ENCODE measurements around the gene L3MBTL4.
"Not testable (repeated sequence)": the region's sequence is repeated elsewhere in the genome, so short reads cannot be mapped to it uniquely, and the experiment has no call there.

Gene L3MBTL4

GRCh38 chr18:6203791-6204190 lies 210.9 kb downstream of the L3MBTL4 start:
- no peaks in the 10 kb centered on the region for H3K4me1 ChIP-seq (ENCODE audit: insufficient read depth, low read length)

GRCh38 chr18:6202861-6203260 lies 211.8 kb downstream of the L3MBTL4 start:
- Histone ChIP-seq H3K27me3 (ENCODE audit: control insufficient read depth in 1 of 2, insufficient read depth in 2 of 2, low read length in 2 of 2) (no peaks in the 10 kb centered on the region), H3K36me3 (ENCODE audit: insufficient read depth, low read length) (no peaks in the 10 kb centered on the region), H3K4me3 (ENCODE audit: low read depth in 1 of 2, low read length in 2 of 2) (no peak overlapping the region), H3K27ac (ENCODE audit: low read depth, low read length) (no peak overlapping the region), H3K4me1 (ENCODE audit: insufficient read depth, low read length) (no peaks in the 10 kb centered on the region), H3K9me3 (ENCODE audit: low read length) (no peaks in the 10 kb centered on the region), H3K9ac (ENCODE audit: low read length) (no peak overlapping the region)

More at GRCh38 chr18:6203791-6204190, 210.9 kb downstream of the L3MBTL4 start:
- Histone ChIP-seq H3K9me3 (ENCODE audit: low read length) (no peaks in the 10 kb centered on the region), H3K27me3 (ENCODE audit: control insufficient read depth in 1 of 2, insufficient read depth in 2 of 2, low read length in 2 of 2) (no peaks in the 10 kb centered on the region), H3K27ac (ENCODE audit: low read depth, low read length) (no peak overlapping the region), H3K9ac (ENCODE audit: low read length) (no peak overlapping the region), H3K36me3 (ENCODE audit: insufficient read depth, low read length) (no peaks in the 10 kb centered on the region), H3K4me3 (ENCODE audit: low read depth in 1 of 2, low read length in 2 of 2) (no peak overlapping the region)

- H3K4me1 ChIP-seq (ENCODE audit: insufficient read depth, low read length) = no peaks in the 10 kb centered on the region
Measured at GRCh38 chr18:6200204-6200774, 214.4 kb downstream of the L3MBTL4 start.

GRCh38 chr18:6199777-6200176 lies 214.9 kb downstream of the L3MBTL4 start:
- H3K27me3 ChIP-seq (ENCODE audit: control insufficient read depth in 1 of 2, insufficient read depth in 2 of 2, low read length in 2 of 2) = no peaks in the 10 kb centered on the region
- no peaks in the 10 kb centered on the region for H3K9me3 ChIP-seq (ENCODE audit: low read length)
- no peak overlapping the region for H3K4me3 ChIP-seq (ENCODE audit: low read depth in 1 of 2, low read length in 2 of 2)
- H3K36me3 ChIP-seq (ENCODE audit: insufficient read depth, low read length) = no peaks in the 10 kb centered on the region
- H3K9ac ChIP-seq (ENCODE audit: low read length) = no peak overlapping the region
- no peak overlapping the region for H3K27ac ChIP-seq (ENCODE audit: low read depth, low read length)
- H3K4me1 ChIP-seq (ENCODE audit: insufficient read depth, low read length) = no peaks in the 10 kb centered on the region

More at GRCh38 chr18:6200204-6200774, 214.4 kb downstream of the L3MBTL4 start:
- H3K9me3 ChIP-seq (ENCODE audit: low read length) = no peaks in the 10 kb centered on the region
- H3K4me3 ChIP-seq (ENCODE audit: low read depth in 1 of 2, low read length in 2 of 2) = no peak overlapping the region
- no peak overlapping the region for H3K27ac ChIP-seq (ENCODE audit: low read depth, low read length)
- H3K36me3 ChIP-seq (ENCODE audit: insufficient read depth, low read length) = no peaks in the 10 kb centered on the region
- H3K9ac ChIP-seq (ENCODE audit: low read length) = no peak overlapping the region
- no peaks in the 10 kb centered on the region for H3K27me3 ChIP-seq (ENCODE audit: control insufficient read depth in 1 of 2, insufficient read depth in 2 of 2, low read length in 2 of 2)

GRCh38 chr18:6198585-6198984 lies 216.1 kb downstream of the L3MBTL4 start:
- no peaks in the 10 kb centered on the region for H3K9me3 ChIP-seq (ENCODE audit: low read length)
- H3K27me3 ChIP-seq (ENCODE audit: control insufficient read depth in 1 of 2, insufficient read depth in 2 of 2, low read length in 2 of 2) = no peaks in the 10 kb centered on the region
- H3K36me3 ChIP-seq (ENCODE audit: insufficient read depth, low read length) = no peaks in the 10 kb centered on the region
- H3K27ac ChIP-seq (ENCODE audit: low read depth, low read length) = no peak overlapping the region
- no peak overlapping the region for H3K9ac ChIP-seq (ENCODE audit: low read length)
- H3K4me1 ChIP-seq (ENCODE audit: insufficient read depth, low read length) = no peaks in the 10 kb centered on the region
- no peak overlapping the region for H3K4me3 ChIP-seq (ENCODE audit: low read depth in 1 of 2, low read length in 2 of 2)

- no peaks in the 10 kb centered on the region for H3K36me3 ChIP-seq (ENCODE audit: insufficient read depth, low read length)
- H3K9ac ChIP-seq (ENCODE audit: low read length) = no peak overlapping the region
- H3K4me1 ChIP-seq (ENCODE audit: insufficient read depth, low read length) = no peaks in the 10 kb centered on the region
Measured at GRCh38 chr18:6194640-6195039, 220.1 kb downstream of the L3MBTL4 start.

GRCh38 chr18:6185782-6186181 lies 228.9 kb downstream of the L3MBTL4 start:
- not testable (repeated sequence) for H3K36me3 ChIP-seq (ENCODE audit: insufficient read depth, low read length); H3K4me1 ChIP-seq (ENCODE audit: insufficient read depth, low read length); H3K4me3 ChIP-seq (ENCODE audit: low read depth in 1 of 2, low read length in 2 of 2); H3K9me3 ChIP-seq (ENCODE audit: low read length); H3K27me3 ChIP-seq (ENCODE audit: control insufficient read depth in 1 of 2, insufficient read depth in 2 of 2, low read length in 2 of 2); H3K9ac ChIP-seq (ENCODE audit: low read length); H3K27ac ChIP-seq (ENCODE audit: low read depth, low read length)

More at GRCh38 chr18:6194640-6195039, 220.1 kb downstream of the L3MBTL4 start:
- H3K9me3 ChIP-seq (ENCODE audit: low read length) = no peaks in the 10 kb centered on the region
- H3K27me3 ChIP-seq (ENCODE audit: control insufficient read depth in 1 of 2, insufficient read depth in 2 of 2, low read length in 2 of 2) = no peaks in the 10 kb centered on the region
- H3K27ac ChIP-seq (ENCODE audit: low read depth, low read length) = no peak overlapping the region
- H3K4me3 ChIP-seq (ENCODE audit: low read depth in 1 of 2, low read length in 2 of 2) = no peak overlapping the region

- no peaks in the 10 kb centered on the region for H3K9me3 ChIP-seq (ENCODE audit: low read length)
- no peak overlapping the region for H3K9ac ChIP-seq (ENCODE audit: low read length)
- no peaks in the 10 kb centered on the region for H3K27me3 ChIP-seq (ENCODE audit: control insufficient read depth in 1 of 2, insufficient read depth in 2 of 2, low read length in 2 of 2)
- no peaks in the 10 kb centered on the region for H3K4me1 ChIP-seq (ENCODE audit: insufficient read depth, low read length)
- no peaks in the 10 kb centered on the region for H3K36me3 ChIP-seq (ENCODE audit: insufficient read depth, low read length)
- H3K27ac ChIP-seq (ENCODE audit: low read depth, low read length) = no peak overlapping the region
- no peak overlapping the region for H3K4me3 ChIP-seq (ENCODE audit: low read depth in 1 of 2, low read length in 2 of 2)
Measured at GRCh38 chr18:6174983-6175745, 239.5 kb downstream of the L3MBTL4 start.

- no peaks in the 10 kb centered on the region for H3K36me3 ChIP-seq (ENCODE audit: insufficient read depth, low read length)
- no peak overlapping the region for H3K9ac ChIP-seq (ENCODE audit: low read length)
- H3K4me1 ChIP-seq (ENCODE audit: insufficient read depth, low read length) = no peaks in the 10 kb centered on the region
- H3K4me3 ChIP-seq (ENCODE audit: low read depth in 1 of 2, low read length in 2 of 2) = no peak overlapping the region
- H3K9me3 ChIP-seq (ENCODE audit: low read length) = no peaks in the 10 kb centered on the region
- H3K27ac ChIP-seq (ENCODE audit: low read depth, low read length) = no peak overlapping the region
- no peaks in the 10 kb centered on the region for H3K27me3 ChIP-seq (ENCODE audit: control insufficient read depth in 1 of 2, insufficient read depth in 2 of 2, low read length in 2 of 2)
Measured at GRCh38 chr18:6170604-6171003, 244.1 kb downstream of the L3MBTL4 start.

- Histone ChIP-seq H3K36me3 (ENCODE audit: insufficient read depth, low read length) (no peaks in the 10 kb centered on the region), H3K4me1 (ENCODE audit: insufficient read depth, low read length) (no peaks in the 10 kb centered on the region), H3K27ac (ENCODE audit: low read depth, low read length) (no peak overlapping the region), H3K9me3 (ENCODE audit: low read length) (no peaks in the 10 kb centered on the region), H3K9ac (ENCODE audit: low read length) (no peak overlapping the region), H3K27me3 (ENCODE audit: control insufficient read depth in 1 of 2, insufficient read depth in 2 of 2, low read length in 2 of 2) (no peaks in the 10 kb centered on the region), H3K4me3 (ENCODE audit: low read depth in 1 of 2, low read length in 2 of 2) (no peak overlapping the region)
Measured at GRCh38 chr18:6161549-6161948, 253.2 kb downstream of the L3MBTL4 start.

GRCh38 chr18:6159426-6159825 lies 255.3 kb downstream of the L3MBTL4 start:
- no peak overlapping the region for H3K9ac ChIP-seq (ENCODE audit: low read length)
- no peaks in the 10 kb centered on the region for H3K9me3 ChIP-seq (ENCODE audit: low read length)
- H3K27me3 ChIP-seq (ENCODE audit: control insufficient read depth in 1 of 2, insufficient read depth in 2 of 2, low read length in 2 of 2) = no peaks in the 10 kb centered on the region
- no peak overlapping the region for H3K27ac ChIP-seq (ENCODE audit: low read depth, low read length)
- H3K4me1 ChIP-seq (ENCODE audit: insufficient read depth, low read length) = no peaks in the 10 kb centered on the region
- no peaks in the 10 kb centered on the region for H3K36me3 ChIP-seq (ENCODE audit: insufficient read depth, low read length)
- no peak overlapping the region for H3K4me3 ChIP-seq (ENCODE audit: low read depth in 1 of 2, low read length in 2 of 2)

GRCh38 chr18:6158958-6159357 lies 255.8 kb downstream of the L3MBTL4 start:
- H3K4me1 ChIP-seq (ENCODE audit: insufficient read depth, low read length) = no peaks in the 10 kb centered on the region
- H3K27me3 ChIP-seq (ENCODE audit: control insufficient read depth in 1 of 2, insufficient read depth in 2 of 2, low read length in 2 of 2) = no peaks in the 10 kb centered on the region
- H3K4me3 ChIP-seq (ENCODE audit: low read depth in 1 of 2, low read length in 2 of 2) = no peak overlapping the region
- H3K9ac ChIP-seq (ENCODE audit: low read length) = no peak overlapping the region
- no peaks in the 10 kb centered on the region for H3K9me3 ChIP-seq (ENCODE audit: low read length)
- H3K36me3 ChIP-seq (ENCODE audit: insufficient read depth, low read length) = no peaks in the 10 kb centered on the region
- H3K27ac ChIP-seq (ENCODE audit: low read depth, low read length) = no peak overlapping the region
